HG03196 (cell line): Measurements from ENCODE around the gene PPP2R5C.

ENCODE experiments used
- ATAC-seq: cut with Tn5 transposase; IDR thresholded peaks from one replicate; pipeline ENCODE4 v1.9.1; 2021; ENCODE audit not compliant: unreplicated experiment

The PPP2R5C gene

GRCh38 chr14:101813171-101813759 is 51.8 kb downstream of the PPP2R5C start:
- ATAC-seq, result no peak

- ATAC-seq, result no peak
These were observed 52.3 kb downstream of the PPP2R5C start for GRCh38 chr14:101813833-101814232.

GRCh38 chr14:101814934-101815333 is 53.4 kb downstream of the PPP2R5C start:
- no peak for ATAC-seq

- ATAC-seq, result no peak
These were observed 54.5 kb downstream of the PPP2R5C start for GRCh38 chr14:101815994-101816393.

GRCh38 chr14:101817501-101818001 is 56.0 kb downstream of the PPP2R5C start:
- no peak for ATAC-seq

- no peak for ATAC-seq
These were observed 57.9 kb downstream of the PPP2R5C start for GRCh38 chr14:101819251-101819990.

- no peak for ATAC-seq
These were observed 58.8 kb downstream of the PPP2R5C start for GRCh38 chr14:101820283-101820798.

GRCh38 chr14:101821528-101821927 is 60.0 kb downstream of the PPP2R5C start:
- no peak for ATAC-seq

- no peak for ATAC-seq
These were observed 61.6 kb downstream of the PPP2R5C start for GRCh38 chr14:101823066-101823465.

- ATAC-seq, result peak; percentile 48
These were observed 62.1 kb downstream of the PPP2R5C start for GRCh38 chr14:101823511-101824120.

GRCh38 chr14:101824339-101824727 is 62.8 kb downstream of the PPP2R5C start:
- no peak for ATAC-seq

GRCh38 chr14:101825797-101826196 is 64.3 kb downstream of the PPP2R5C start:
- no peak for ATAC-seq

- no peak for ATAC-seq
These were observed 64.8 kb downstream of the PPP2R5C start for GRCh38 chr14:101826351-101826750.

GRCh38 chr14:101827286-101827685 is 65.8 kb downstream of the PPP2R5C start:
- no peak for ATAC-seq

GRCh38 chr14:101828046-101828445 is 66.5 kb downstream of the PPP2R5C start:
- no peak for ATAC-seq

- ATAC-seq, result no peak
These were observed 68.8 kb downstream of the PPP2R5C start for GRCh38 chr14:101830271-101830670.

- ATAC-seq, result no peak
These were observed 71.5 kb downstream of the PPP2R5C start for GRCh38 chr14:101833045-101833444.

- no peak for ATAC-seq
These were observed 72.9 kb downstream of the PPP2R5C start for GRCh38 chr14:101834397-101834796.

GRCh38 chr14:101834800-101835547 is 73.5 kb downstream of the PPP2R5C start:
- ATAC-seq, result no peak

GRCh38 chr14:101835566-101835965 is 74.1 kb downstream of the PPP2R5C start:
- ATAC-seq, result no peak

- no peak for ATAC-seq
These were observed 74.6 kb downstream of the PPP2R5C start for GRCh38 chr14:101836135-101836534.
